Dedifferentiated amniotic fluid mesenchymal stem cell (primary cell): ENCODE data around the gene RAP1GAP.
"Not testable (repeated sequence)": the region's sequence is repeated elsewhere in the genome, so short reads cannot be mapped to it uniquely, and the experiment has no call there.

ENCODE experiments used
- DNase-seq: peaks from one replicate; pipeline ENCODE4 v3.0.0-alpha.2; 2016; ENCODE audit errors: extremely low spot score

RAP1GAP gene

DNA sequence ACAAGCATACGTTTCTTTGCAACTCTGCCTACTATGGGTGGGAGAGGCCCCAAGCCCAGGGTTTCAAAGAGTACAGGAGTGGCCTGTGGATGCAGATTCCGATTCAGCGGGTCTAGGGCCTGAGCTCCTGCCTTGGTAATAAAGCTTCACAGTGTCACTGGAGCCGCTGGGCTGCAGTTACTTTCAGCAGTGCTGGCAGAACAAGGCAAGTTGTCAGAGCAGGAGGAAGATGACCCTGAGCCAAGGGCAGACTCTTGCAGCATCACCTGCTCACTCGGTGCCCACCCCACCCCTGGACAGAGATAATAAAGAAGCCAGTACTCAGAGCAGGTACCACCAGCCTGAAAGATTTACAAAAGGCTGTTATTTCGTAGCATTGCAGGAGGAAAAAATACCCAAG lies 8.0 kb upstream of the RAP1GAP start:
- DNase-seq: no peak

DNA sequence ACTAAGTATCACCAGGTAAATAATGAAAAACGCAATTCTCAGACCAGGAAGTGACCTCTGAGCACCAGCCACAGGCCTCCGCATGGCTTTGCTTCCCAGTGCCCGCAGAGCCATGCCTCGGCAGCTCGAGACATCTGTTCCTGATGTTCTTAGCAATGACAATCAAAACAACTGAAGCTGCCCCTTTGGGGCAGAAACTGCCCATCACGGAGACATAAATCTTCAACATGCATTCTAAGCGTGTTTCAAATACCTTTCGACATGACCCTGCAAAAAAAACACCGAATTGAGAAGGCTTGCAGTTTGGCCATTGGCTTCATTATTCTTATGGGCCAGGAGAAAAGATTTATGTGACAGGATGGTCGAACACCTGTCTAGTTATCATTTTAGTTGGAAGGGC lies 5.8 kb upstream of the RAP1GAP start:
- DNase-seq: no peak

GRCh38 chr1:21673853-21674252 lies 4.7 kb upstream of the RAP1GAP start:
- DNase-seq: not testable (repeated sequence)

GRCh38 chr1:21673277-21673780 lies 4.2 kb upstream of the RAP1GAP start:
- no peak for DNase-seq

DNA sequence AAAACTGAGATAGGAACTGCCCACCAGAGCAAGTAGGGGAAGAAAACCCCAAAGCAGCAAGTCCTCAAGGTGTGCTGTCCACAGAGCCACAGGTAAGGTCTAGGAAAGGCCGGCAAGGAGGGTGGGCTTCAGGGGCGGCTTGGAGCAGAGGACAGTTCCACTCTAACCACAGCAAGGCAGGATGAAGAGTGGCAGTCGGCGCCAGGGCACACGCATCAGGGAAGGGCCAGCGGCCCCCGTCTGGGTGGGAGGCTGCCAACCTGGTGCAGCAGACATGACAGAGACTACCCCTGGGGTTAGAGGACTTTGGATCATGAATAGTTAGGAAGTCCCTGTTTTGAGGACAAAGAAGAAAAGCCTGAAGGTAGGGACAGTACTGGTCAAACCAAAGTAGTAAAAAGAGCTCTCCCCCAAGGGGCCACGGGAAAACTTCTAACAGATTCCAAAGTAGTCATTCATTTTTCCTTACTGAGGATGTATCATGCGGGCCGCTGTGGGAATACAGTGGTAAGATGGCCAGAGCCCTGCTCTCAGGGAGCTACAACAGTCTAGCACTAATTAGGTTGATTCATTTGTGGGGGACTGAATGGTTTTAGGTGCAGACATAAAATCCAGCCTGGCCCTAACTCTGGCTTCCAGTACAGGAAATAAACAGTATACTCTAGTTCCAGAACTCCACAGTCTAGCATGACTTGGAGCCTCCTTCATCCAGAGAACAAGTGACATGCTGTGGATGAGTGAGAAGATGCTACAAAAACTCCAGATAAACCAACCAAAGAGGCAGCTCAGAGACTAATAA lies 3.5 kb upstream of the RAP1GAP start:
- DNase-seq: no peak

DNA sequence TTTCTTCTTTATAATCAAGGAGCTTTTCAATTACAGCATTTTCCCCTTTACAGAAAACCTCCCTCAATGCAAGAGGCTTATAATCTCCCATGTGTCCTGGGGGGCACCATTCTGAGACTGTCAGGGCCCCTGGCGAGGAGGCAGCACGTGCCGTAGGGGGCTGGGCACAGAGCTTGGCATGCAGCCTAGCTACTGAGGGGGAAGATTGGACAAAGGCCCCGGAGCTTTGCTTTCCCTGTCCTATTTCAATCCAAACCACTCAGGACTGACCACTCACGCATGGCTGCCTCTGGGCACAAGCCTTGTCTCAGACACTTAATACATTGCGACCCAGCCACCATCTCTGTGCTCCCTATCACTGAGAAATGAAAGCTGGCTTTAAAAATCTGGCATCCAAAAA lies 2.8 kb upstream of the RAP1GAP start:
- DNase-seq: no peak

- DNase-seq: no peak
Observed at GRCh38 chr1:21670956-21671902, 2.1 kb upstream of the RAP1GAP start.

GRCh38 chr1:21670059-21670881 lies 1.1 kb upstream of the RAP1GAP start:
- DNase-seq: no peak

DNA sequence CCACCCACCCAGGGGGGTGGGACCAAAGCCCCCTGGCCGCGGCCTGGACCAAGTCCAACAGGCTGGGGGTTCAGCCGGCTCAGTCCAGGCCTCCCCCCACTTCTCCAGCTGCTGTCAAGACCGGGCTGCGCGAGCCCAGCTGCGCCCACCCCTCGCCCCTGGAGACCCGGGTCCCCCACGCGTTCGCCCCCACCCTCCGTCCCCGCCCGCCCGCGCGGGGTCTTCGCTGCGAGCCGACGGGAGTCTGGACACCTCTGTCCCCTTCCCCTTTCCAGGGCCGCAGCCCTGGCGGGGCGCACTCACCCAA lies 253 bp downstream of the RAP1GAP start:
- no peak for DNase-seq

DNA sequence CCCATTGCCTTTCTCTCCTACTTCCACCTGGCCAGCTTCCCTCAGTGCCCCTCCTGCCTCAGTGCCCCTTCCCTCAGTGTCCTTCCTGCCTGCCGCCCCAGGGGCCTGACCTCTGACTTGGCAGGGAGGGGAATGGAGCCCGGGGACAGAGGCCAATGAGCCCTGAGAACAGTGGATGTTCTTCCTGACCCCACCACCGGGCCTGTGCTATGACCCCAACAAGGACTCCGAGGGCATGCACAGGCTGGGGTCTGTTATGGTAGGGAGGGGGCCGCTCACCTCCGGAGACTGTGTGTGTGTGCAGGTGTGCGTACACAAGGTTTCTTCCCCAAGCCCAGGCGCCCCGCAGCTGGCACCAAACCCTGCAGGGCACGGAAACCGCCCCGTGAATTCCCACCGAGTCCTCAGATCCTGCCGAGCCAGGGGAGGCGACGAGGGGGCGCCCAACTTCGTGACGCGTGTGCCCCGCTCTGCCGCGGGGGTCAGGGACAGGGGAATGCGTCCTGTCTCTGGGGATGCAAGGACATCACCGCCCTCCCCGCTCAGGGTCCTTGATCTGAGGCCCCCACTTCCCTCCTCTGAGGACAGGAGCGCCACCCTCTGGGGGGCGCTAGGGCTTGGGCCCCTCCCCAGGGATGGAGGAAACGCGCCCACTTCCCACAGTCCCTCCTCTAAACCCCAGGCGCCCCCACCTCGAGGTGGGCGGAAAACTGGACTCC lies 766 bp downstream of the RAP1GAP start:
- no peak for DNase-seq

DNA sequence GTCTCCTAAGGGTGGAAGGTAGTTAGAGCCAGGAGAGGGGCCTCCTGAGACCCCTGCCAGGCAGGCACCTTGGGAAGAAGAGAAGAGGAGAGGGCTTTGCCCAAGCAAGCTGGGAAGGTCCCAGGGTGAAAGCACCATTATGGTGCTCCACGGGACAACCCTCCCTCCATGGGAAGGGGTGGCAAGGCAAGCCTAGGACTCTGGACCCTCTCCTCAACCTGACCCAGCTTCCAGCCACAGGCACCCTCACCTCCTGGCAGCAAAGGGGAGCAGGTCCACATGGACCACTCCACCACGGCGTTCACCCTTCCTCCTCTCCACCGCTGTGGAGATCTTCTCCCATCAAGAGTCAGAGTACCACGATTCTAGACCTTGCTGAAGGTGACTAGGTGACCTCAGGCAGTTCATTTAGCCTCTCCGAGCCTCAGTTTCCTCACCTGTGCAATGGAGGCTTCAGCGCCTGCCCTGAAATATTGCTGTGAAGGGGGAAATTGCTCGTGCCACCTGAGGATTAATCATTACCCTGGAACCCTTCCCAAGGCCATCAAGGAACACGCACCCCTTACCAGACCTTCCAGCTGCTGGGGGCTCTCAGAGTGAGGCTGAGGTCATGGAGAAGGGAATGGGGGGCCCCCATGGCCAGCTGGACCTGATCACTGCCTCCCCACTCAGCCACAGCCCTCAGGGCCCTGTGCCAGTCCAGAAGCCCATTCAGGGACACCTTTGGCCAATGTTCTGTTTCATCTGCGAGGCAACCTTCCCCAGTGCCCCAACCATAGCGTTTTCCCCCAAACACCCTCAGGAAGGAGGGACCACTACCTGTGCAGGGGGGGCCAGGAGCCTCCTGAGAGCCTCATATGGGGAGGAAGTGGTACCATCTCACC lies 1.6 kb downstream of the RAP1GAP start:
- no peak for DNase-seq

DNA sequence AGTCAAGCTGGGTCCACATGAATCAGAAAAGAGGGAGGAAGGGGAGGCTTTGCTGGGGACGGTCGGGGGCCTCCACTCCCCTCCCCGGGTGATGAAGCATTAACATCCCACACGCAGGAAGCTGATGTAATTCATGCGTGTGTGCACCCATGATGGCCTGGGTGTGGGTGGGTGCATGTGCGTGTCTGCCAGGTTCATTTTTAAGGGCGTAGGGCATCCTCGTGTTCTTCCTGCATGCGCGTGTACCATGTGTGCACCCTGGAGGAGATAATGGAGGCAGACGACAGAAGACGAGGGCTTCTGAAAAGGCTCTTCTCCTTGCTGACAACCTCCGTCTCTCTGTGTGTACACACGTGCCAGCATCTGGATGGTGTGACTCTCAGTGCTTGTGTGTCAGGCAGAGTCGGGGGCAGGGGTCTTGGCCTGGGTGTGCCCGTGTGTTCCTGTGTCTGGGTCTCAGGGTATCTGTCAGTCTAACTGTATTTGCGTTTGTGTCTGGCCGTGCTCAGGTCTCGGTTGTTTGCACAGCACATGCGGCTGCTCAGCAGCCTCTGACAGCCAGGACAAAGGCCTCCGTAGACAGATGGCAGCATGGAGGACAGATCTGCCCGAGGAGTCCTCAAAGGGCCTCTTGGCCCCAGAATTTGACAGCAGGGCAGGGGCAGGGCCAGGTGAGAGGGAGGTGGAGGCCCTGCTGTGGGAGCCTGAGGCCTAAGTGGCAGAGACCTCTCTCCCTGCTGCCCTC lies 2.4 kb downstream of the RAP1GAP start:
- DNase-seq: no peak

- no peak for DNase-seq
Observed at GRCh38 chr1:21665711-21666575, 3.2 kb downstream of the RAP1GAP start.

DNA sequence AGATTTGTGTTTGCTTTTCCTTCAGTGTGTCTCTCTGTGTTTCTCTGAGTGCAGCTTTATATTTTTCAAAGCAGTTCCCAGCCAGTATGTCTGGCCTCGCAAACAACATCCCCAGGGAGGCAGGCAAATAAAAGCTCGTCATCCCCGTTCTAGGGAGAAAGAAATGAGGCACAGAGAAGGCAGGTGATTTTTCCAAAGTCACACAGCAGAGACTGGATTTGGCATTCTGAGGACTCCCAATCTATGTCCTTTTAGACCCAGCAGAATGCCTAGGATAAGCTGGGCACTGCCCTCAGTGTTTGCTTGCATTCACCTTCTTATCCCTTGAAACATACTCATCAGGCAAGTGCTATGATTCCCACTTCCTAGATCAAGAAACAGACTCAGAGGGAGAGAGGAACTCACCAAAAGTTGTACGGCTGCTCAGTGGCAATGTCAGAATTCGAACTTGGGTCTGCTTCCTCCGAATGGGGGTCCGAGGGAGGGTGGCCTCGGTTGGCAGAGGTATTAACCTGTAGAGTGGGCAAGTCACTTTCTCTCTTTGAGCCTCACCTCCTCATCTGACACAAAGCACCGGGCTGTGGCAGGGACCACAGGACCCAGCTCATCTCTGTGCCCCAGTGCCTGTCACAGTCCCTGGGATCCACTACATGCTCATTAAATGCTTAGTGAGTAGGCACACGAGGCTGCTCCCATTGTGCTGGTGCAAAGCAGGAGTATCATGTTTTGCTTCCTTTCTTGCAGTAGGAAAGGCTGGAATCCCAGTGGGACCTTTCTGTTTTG lies 4.2 kb downstream of the RAP1GAP start:
- DNase-seq: no peak

- DNase-seq: no peak
Observed at GRCh38 chr1:21663951-21664805, 5.0 kb downstream of the RAP1GAP start.

DNA sequence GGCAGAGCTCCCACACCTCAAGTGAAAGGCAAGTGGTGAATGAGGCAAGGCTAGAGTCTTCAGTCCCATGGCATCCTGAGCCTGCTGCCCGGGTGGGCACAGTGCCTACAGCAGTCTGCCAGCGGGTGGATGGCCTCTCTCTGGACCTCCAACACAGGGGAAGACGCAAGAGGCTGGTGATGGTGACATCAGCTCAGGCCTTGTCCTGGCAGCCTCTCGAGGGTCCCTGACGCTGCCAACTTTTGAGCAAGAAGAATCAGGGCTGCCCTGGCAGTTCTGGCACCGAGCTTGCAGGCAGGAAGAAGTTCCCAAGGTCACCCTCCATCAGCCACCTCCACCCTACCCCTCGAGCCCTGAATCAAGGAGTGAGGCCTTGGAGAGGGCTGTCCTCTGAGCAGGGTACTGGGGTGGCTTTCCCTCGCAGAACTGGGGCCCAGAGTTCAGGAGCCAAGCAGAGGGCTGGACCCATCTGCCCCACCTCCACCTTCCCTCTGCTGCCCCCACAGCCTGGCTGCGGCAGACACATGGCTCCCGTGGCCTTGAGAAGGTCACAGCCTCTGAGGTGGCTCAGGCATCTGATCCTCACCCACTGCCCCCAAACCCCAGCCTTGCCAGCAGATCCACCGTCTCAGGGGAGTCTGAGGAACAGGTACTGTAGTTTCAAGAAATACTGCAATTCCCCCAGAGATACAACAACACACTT lies 5.8 kb downstream of the RAP1GAP start:
- DNase-seq: no peak
